GM23338 (cell line): ENCODE data around the gene TSKS. TPM values are rescaled to one million over a fixed set of nuclear protein-coding genes. Genes with fewer than 3 reads are reported as not detected.

Experiments used
- ATAC-seq: fragments of 200-7000 bp; cut with Tn5 transposase; 3 replicates; pipeline ENCODE4 v1.9.1; 2020
- DNase-seq: peaks from one replicate; pipeline ENCODE4 v3.0.0-alpha.2; 2015; ENCODE audit warnings: low spot score
- H2AFZ ChIP-seq: fragments of 200-600 bp; sonication (generic); 2 replicates; pipeline ENCODE4 v1.8.0; 2016; ENCODE audit warnings: antibody characterized with exemption, mild to moderate bottlenecking, moderate library complexity
- H3F3A ChIP-seq: fragments of 200-600 bp; sonication (generic); replicated peaks from 2 replicates; pipeline ENCODE4 v1.8.0; 2017; ENCODE audit warnings: antibody characterized with exemption, mixed run types, low read depth
- H3K27ac ChIP-seq: fragments of 200-600 bp; sonication (generic); 2 replicates; pipeline ENCODE4 v1.6.1; 2016; ENCODE audit warnings: low read depth
- H3K27me3 ChIP-seq: fragments of 200-600 bp; sonication (generic); 2 replicates; pipeline ENCODE4 v1.8.0; 2016; ENCODE audit warnings: mild to moderate bottlenecking, mixed run types, moderate library complexity; ENCODE audit not compliant: insufficient read depth
- H3K36me3 ChIP-seq: fragments of 200-600 bp; sonication (generic); 2 replicates; pipeline ENCODE4 v1.8.0; 2016; ENCODE audit warnings: mild to moderate bottlenecking; ENCODE audit not compliant: insufficient read depth
- H3K4me1 ChIP-seq: fragments of 200-600 bp; sonication (generic); 2 replicates; pipeline ENCODE4 v1.8.0; 2016; ENCODE audit warnings: mild to moderate bottlenecking, moderate library complexity; ENCODE audit not compliant: insufficient read depth
- H3K4me2 ChIP-seq: fragments of 200-600 bp; sonication (generic); 2 replicates; pipeline ENCODE4 v1.7.1; 2017; ENCODE audit warnings: mixed run types
- H3K4me3 ChIP-seq: fragments of 200-600 bp; sonication (generic); 2 replicates; pipeline ENCODE4 v1.6.1; 2016; ENCODE audit warnings: mixed run types
- H3K79me2 ChIP-seq: fragments of 200-600 bp; sonication (generic); replicated peaks from 2 replicates; pipeline ENCODE4 v1.8.0; 2017; ENCODE audit warnings: mild to moderate bottlenecking; ENCODE audit not compliant: insufficient read depth
- H3K9me2 ChIP-seq: fragments of 200-600 bp; sonication (generic); 2 replicates; pipeline ENCODE4 v1.8.0; 2017; ENCODE audit not compliant: insufficient read depth
- H4K20me1 ChIP-seq: fragments of 200-600 bp; sonication (generic); replicated peaks from 2 replicates; pipeline ENCODE4 v1.8.0; 2017; ENCODE audit warnings: mild to moderate bottlenecking; ENCODE audit not compliant: insufficient read depth
- H3K27ac Mint-ChIP-seq: 2 replicates; pipeline ENCODE4 v1.8.0; 2020; ENCODE audit warnings: inconsistent platforms, mild to moderate bottlenecking, moderate library complexity, mixed read lengths
- H3K27me3 Mint-ChIP-seq: 3 replicates; pipeline ENCODE4 v1.8.0; 2022; ENCODE audit warnings: low read depth, mild to moderate bottlenecking, moderate library complexity, mixed read lengths, inconsistent platforms; ENCODE audit not compliant: insufficient read depth, poor library complexity
- H3K36me3 Mint-ChIP-seq: 3 replicates; pipeline ENCODE4 v1.8.0; 2021; ENCODE audit warnings: low read depth, mild to moderate bottlenecking, inconsistent platforms, moderate library complexity, mixed read lengths
- H3K4me1 Mint-ChIP-seq: 3 replicates; pipeline ENCODE4 v1.8.0; 2020; ENCODE audit warnings: mild to moderate bottlenecking, inconsistent platforms, mixed read lengths
- H3K4me3 Mint-ChIP-seq: 3 replicates; pipeline ENCODE4 v1.8.0; 2021; ENCODE audit warnings: moderate library complexity, mild to moderate bottlenecking, inconsistent platforms, mixed read lengths
- H3K9me3 Mint-ChIP-seq: 3 replicates; pipeline ENCODE4 v1.8.0; 2020; ENCODE audit warnings: moderate library complexity, mild to moderate bottlenecking, inconsistent platforms, mixed read lengths
- CREB1 ChIP-seq: fragments of 250-450 bp; sonication (Bioruptor Pico); IDR thresholded peaks from 2 replicates; pipeline ENCODE4 v1.5.0; 2020; ENCODE audit warnings: low read depth, mild to moderate bottlenecking, moderate library complexity
- ETS1 ChIP-seq: IDR thresholded peaks from 2 replicates; pipeline ENCODE4 v1.6.1; 2016; ENCODE audit warnings: antibody characterized with exemption
- EZH2 ChIP-seq: fragments of 200-600 bp; sonication (generic); IDR thresholded peaks from one replicate; pipeline ENCODE4 v1.8.0; 2017; ENCODE audit warnings: antibody characterized with exemption, mild to moderate bottlenecking, low read depth; ENCODE audit not compliant: unreplicated experiment
- EZH2phosphoT487 ChIP-seq: fragments of 200-600 bp; sonication (generic); IDR thresholded peaks from one replicate; pipeline ENCODE4 v1.8.1; 2018; ENCODE audit warnings: antibody characterized with exemption; ENCODE audit not compliant: unreplicated experiment
- JUNB ChIP-seq: IDR thresholded peaks from one replicate; pipeline ENCODE4 v1.6.1; 2016; ENCODE audit warnings: antibody characterized with exemption; ENCODE audit not compliant: unreplicated experiment
- NANOG ChIP-seq: IDR thresholded peaks from 2 replicates; pipeline ENCODE4 v1.6.1; 2016; ENCODE audit warnings: antibody characterized with exemption, borderline replicate concordance
- POLR2AphosphoS5 ChIP-seq: IDR thresholded peaks from 2 replicates; pipeline ENCODE4 v1.6.1; 2016; ENCODE audit warnings: antibody characterized with exemption, low read depth
- REST ChIP-seq: IDR thresholded peaks from one replicate; pipeline ENCODE4 v1.6.1; 2018; ENCODE audit warnings: antibody characterized with exemption; ENCODE audit not compliant: unreplicated experiment
- STAT1 ChIP-seq: IDR thresholded peaks from one replicate; pipeline ENCODE4 v1.6.1; 2016; ENCODE audit warnings: antibody characterized with exemption; ENCODE audit not compliant: unreplicated experiment
- ZNF114 ChIP-seq: fragments of 250-450 bp; sonication (Bioruptor Pico); IDR thresholded peaks from 2 replicates; pipeline ENCODE4 v1.5.0; 2020; ENCODE audit warnings: mild to moderate bottlenecking, moderate library complexity
- ZNF331 ChIP-seq: fragments of 250-450 bp; sonication (Bioruptor Pico); IDR thresholded peaks from 2 replicates; pipeline ENCODE4 v1.5.0; 2020; ENCODE audit warnings: low read depth, mild to moderate bottlenecking, moderate library complexity
- polyA plus RNA-seq: library from polyadenylated mRNA; unstranded; fragments of >200 nt; fragmentation: Nextera tagmentation; extraction: Ambion mirVana; gene quantifications from 2 replicates; pipeline ENCODE4 v1.2.1, GENCODE V29; 2016
- total RNA-seq: library from RNA; depleted of rRNA; stranded (reverse); fragments of >200 nt; shearing (Covaris generic); gene quantifications from 2 replicates; pipeline ENCODE4 v1.2.3, GENCODE V29; 2014
- TF ChIP-seq, protein P1 (sequence below), 2 experiments: fragments of 200-600 bp in 1 of 2; sonication (generic) in 1 of 2; conservative IDR thresholded peaks; 2 replicates each; pipeline versions ENCODE4 v1.5.1 to v1.6.1; 2016 to 2017; ENCODE audit warnings: antibody characterized with exemption in 2 of 2, low read depth in 2 of 2, mild to moderate bottlenecking in 2 of 2, moderate library complexity in 1 of 2
- TF ChIP-seq, protein P2 (sequence below): fragments of 250-450 bp; sonication (Bioruptor Pico); IDR thresholded peaks from 2 replicates; pipeline ENCODE4 v1.5.0; 2020; ENCODE audit warnings: mild to moderate bottlenecking, moderate library complexity

TSKS gene
- total and polyA plus RNA-seq, 2 experiments from 2014 or later: 0.99 TPM; not detected in 1

- Mint-ChIP-seq H3K36me3 (peaks cover 30% of the 10 kb centered on the region), H3K4me1 (no peaks in the 10 kb centered on the region), H3K27me3 (peaks cover 9% of the 10 kb centered on the region), H3K27ac (no peak overlapping the region), H3K4me3 (no peak overlapping the region), H3K9me3 (no peaks in the 10 kb centered on the region)
- H3F3A ChIP-seq: no peaks in the 10 kb centered on the region
- H3K27me3 ChIP-seq: no peaks in the 10 kb centered on the region
- 0 out of 2 replicates have a peak, but pooled peaks cover 6% of the 10 kb centered on the region for H4K20me1 ChIP-seq
- H3K4me2 ChIP-seq: no peak overlapping the region
- H3K9me2 ChIP-seq: no peaks in the 10 kb centered on the region
- no peak for DNase-seq
- no peak overlapping the region for H3K27ac ChIP-seq
- no peaks in the 10 kb centered on the region for H3K4me1 ChIP-seq
- H3K4me3 ChIP-seq: no peak overlapping the region
- peaks cover 3% of the 10 kb centered on the region; the same call in 1 of the 2 replicates for H3K36me3 ChIP-seq
- H2AFZ ChIP-seq: no peak overlapping the region
- no peaks in the 10 kb centered on the region for H3K79me2 ChIP-seq
- TF ChIP-seq STAT1 (no peak), POLR2AphosphoS5 (no peak), ZNF331 (CRISPR knock-in tag) (no peak), JUNB (no peak), EZH2 (no peak), ETS1 (no peak), REST (no peak), ZNF114 (CRISPR knock-in tag) (no peak), EZH2phosphoT487 (no peak), NANOG (no peak), CREB1 (CRISPR knock-in tag) (no peak)
- TF ChIP-seq, protein P1, sequence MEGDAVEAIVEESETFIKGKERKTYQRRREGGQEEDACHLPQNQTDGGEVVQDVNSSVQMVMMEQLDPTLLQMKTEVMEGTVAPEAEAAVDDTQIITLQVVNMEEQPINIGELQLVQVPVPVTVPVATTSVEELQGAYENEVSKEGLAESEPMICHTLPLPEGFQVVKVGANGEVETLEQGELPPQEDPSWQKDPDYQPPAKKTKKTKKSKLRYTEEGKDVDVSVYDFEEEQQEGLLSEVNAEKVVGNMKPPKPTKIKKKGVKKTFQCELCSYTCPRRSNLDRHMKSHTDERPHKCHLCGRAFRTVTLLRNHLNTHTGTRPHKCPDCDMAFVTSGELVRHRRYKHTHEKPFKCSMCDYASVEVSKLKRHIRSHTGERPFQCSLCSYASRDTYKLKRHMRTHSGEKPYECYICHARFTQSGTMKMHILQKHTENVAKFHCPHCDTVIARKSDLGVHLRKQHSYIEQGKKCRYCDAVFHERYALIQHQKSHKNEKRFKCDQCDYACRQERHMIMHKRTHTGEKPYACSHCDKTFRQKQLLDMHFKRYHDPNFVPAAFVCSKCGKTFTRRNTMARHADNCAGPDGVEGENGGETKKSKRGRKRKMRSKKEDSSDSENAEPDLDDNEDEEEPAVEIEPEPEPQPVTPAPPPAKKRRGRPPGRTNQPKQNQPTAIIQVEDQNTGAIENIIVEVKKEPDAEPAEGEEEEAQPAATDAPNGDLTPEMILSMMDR (conservative IDR thresholded peaks at IDR 0.05; ENCODE audit: low read depth in 2 of 2): no peak
- TF ChIP-seq, protein P2, sequence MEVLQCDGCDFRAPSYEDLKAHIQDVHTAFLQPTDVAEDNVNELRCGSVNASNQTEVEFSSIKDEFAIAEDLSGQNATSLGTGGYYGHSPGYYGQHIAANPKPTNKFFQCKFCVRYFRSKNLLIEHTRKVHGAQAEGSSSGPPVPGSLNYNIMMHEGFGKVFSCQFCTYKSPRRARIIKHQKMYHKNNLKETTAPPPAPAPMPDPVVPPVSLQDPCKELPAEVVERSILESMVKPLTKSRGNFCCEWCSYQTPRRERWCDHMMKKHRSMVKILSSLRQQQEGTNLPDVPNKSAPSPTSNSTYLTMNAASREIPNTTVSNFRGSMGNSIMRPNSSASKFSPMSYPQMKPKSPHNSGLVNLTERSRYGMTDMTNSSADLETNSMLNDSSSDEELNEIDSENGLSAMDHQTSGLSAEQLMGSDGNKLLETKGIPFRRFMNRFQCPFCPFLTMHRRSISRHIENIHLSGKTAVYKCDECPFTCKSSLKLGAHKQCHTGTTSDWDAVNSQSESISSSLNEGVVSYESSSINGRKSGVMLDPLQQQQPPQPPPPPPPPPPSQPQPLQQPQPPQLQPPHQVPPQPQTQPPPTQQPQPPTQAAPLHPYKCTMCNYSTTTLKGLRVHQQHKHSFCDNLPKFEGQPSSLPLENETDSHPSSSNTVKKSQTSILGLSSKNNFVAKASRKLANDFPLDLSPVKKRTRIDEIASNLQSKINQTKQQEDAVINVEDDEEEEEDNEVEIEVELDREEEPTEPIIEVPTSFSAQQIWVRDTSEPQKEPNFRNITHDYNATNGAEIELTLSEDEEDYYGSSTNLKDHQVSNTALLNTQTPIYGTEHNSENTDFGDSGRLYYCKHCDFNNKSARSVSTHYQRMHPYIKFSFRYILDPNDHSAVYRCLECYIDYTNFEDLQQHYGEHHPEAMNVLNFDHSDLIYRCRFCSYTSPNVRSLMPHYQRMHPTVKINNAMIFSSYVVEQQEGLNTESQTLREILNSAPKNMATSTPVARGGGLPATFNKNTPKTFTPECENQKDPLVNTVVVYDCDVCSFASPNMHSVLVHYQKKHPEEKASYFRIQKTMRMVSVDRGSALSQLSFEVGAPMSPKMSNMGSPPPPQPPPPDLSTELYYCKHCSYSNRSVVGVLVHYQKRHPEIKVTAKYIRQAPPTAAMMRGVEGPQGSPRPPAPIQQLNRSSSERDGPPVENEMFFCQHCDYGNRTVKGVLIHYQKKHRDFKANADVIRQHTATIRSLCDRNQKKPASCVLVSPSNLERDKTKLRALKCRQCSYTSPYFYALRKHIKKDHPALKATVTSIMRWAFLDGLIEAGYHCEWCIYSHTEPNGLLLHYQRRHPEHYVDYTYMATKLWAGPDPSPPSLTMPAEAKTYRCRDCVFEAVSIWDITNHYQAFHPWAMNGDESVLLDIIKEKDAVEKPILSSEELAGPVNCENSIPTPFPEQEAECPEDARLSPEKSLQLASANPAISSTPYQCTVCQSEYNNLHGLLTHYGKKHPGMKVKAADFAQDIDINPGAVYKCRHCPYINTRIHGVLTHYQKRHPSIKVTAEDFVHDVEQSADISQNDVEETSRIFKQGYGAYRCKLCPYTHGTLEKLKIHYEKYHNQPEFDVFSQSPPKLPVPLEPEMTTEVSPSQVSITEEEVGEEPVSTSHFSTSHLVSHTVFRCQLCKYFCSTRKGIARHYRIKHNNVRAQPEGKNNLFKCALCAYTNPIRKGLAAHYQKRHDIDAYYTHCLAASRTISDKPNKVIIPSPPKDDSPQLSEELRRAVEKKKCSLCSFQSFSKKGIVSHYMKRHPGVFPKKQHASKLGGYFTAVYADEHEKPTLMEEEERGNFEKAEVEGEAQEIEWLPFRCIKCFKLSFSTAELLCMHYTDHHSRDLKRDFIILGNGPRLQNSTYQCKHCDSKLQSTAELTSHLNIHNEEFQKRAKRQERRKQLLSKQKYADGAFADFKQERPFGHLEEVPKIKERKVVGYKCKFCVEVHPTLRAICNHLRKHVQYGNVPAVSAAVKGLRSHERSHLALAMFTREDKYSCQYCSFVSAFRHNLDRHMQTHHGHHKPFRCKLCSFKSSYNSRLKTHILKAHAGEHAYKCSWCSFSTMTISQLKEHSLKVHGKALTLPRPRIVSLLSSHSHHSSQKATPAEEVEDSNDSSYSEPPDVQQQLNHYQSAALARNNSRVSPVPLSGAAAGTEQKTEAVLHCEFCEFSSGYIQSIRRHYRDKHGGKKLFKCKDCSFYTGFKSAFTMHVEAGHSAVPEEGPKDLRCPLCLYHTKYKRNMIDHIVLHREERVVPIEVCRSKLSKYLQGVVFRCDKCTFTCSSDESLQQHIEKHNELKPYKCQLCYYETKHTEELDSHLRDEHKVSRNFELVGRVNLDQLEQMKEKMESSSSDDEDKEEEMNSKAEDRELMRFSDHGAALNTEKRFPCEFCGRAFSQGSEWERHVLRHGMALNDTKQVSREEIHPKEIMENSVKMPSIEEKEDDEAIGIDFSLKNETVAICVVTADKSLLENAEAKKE (CRISPR knock-in tag): no peak
- ATAC-seq: no peak
Observed at GRCh38 chr19:49699364-49699763, 63.7 kb downstream of the TSKS start.
